K562 (cell line): ENCODE data around the gene IRS1. TPM values are rescaled to one million over a fixed set of nuclear protein-coding genes. Genes with fewer than 3 reads are reported as not detected.

ENCODE experiments used
- FOSL1 ChIP-seq: fragments of 200-800 bp; sonication (Bioruptor generic); conservative IDR thresholded peaks from 2 replicates; pipeline ENCODE4 v1.6.1; 2016; ENCODE audit warnings: missing genetic modification characterization, missing compliant biosample characterization
- KDM2B ChIP-seq: fragments of 250-450 bp; sonication (Bioruptor Pico); IDR thresholded peaks from 2 replicates; pipeline ENCODE4 v1.8.0; 2021; ENCODE audit warnings: mild to moderate bottlenecking, moderate library complexity
- MBD1 ChIP-seq: fragments of 250-450 bp; sonication (Bioruptor Pico); IDR thresholded peaks from 2 replicates; pipeline ENCODE4 v1.8.0; 2022; ENCODE audit warnings: inconsistent platforms
- NR2C1 ChIP-seq, 2 experiments: fragments of 450-650 bp; IDR thresholded peaks; 2 replicates each; pipeline ENCODE4 v1.6.1; 2017; ENCODE audit warnings: mild to moderate bottlenecking in 2 of 2, antibody characterized with exemption in 1 of 2, inconsistent platforms in 1 of 2, missing compliant biosample characterization in 1 of 2, missing genetic modification characterization in 1 of 2
- PCBP1 ChIP-seq: fragments of 200-400 bp; formaldehyde crosslinking; IDR thresholded peaks from 2 replicates; pipeline ENCODE4 v1.6.1; 2018; ENCODE audit warnings: mild to moderate bottlenecking, low read depth, low read length; ENCODE audit not compliant: poor library complexity, severe bottlenecking
- PRPF4 ChIP-seq: fragments of 200-400 bp; formaldehyde crosslinking; IDR thresholded peaks from one replicate; pipeline ENCODE4 v1.6.1; 2017; ENCODE audit warnings: low read length, low read depth, mild to moderate bottlenecking; ENCODE audit not compliant: insufficient read depth, poor library complexity, severe bottlenecking
- RBM25 ChIP-seq: fragments of 200-400 bp; formaldehyde crosslinking; IDR thresholded peaks from 2 replicates; pipeline ENCODE4 v1.6.1; 2018; ENCODE audit warnings: low read length, low read depth, moderate library complexity; ENCODE audit not compliant: severe bottlenecking
- TAF1 ChIP-seq: IDR thresholded peaks from 2 replicates; pipeline ENCODE4 v1.6.1; 2011; ENCODE audit warnings: mild to moderate bottlenecking, low read length, moderate library complexity; ENCODE audit not compliant: insufficient read depth, control insufficient read depth, severe bottlenecking; ENCODE audit errors: extremely low read depth
- TBL1XR1 ChIP-seq, 2 experiments: IDR thresholded peaks; 2 replicates each; pipeline ENCODE4 v1.6.1; 2012; ENCODE audit warnings: improper control_type of control experiment in 2 of 2, low read length in 2 of 2, mild to moderate bottlenecking in 1 of 2
- USF1 ChIP-seq: sonication (generic); formaldehyde crosslinking; IDR thresholded peaks from 2 replicates; pipeline ENCODE4 v1.9.0; 2022; ENCODE audit warnings: mild to moderate bottlenecking, missing genetic modification reagents
- ZNF143 ChIP-seq: sonication (generic); formaldehyde crosslinking; IDR thresholded peaks from 2 replicates; pipeline ENCODE4 v1.9.0; 2022; ENCODE audit warnings: mild to moderate bottlenecking, missing genetic modification reagents
- polyA plus RNA-seq, 8 experiments: library from polyadenylated mRNA; depleted of rRNA in 4 of 8; stranded (reverse) in 5 of 8; unstranded in 3 of 8; fragments of >200 nt; fragmentation: Nextera tagmentation in 2 of 8; fragmentation: Illumina TruSeq in 1 of 8; extraction: Ambion mirVana in 2 of 8; extraction: Trizol in 1 of 8; gene quantifications; 2 replicates each; pipeline versions ENCODE4 v1.2.1 to v1.2.3, GENCODE V29; 2011 to 2014; ENCODE audit warnings: inconsistent platforms in 1 of 8, missing spikeins in 1 of 8
- total RNA-seq, 7 experiments: library from RNA; depleted of rRNA in 6 of 7; stranded (reverse); fragments of >200 nt in 6 of 7; fragmentation: Illumina TruSeq in 2 of 7; extraction: Trizol in 2 of 7; gene quantifications; 2 replicates each; pipeline versions ENCODE4 v1.2.1 to v1.2.3, GENCODE V29; 2011 to 2021; ENCODE audit warnings: low replicate concordance in 1 of 7
- TF ChIP-seq, protein P1 (sequence below), 2 experiments: fragments of 450-650 bp; IDR thresholded peaks; 2 replicates each; pipeline ENCODE4 v1.6.1; 2016; ENCODE audit warnings: mild to moderate bottlenecking in 2 of 2, borderline replicate concordance in 1 of 2, low read depth in 1 of 2, moderate library complexity in 1 of 2
- TF ChIP-seq, protein P2 (sequence below): sonication (generic); formaldehyde crosslinking; IDR thresholded peaks from 2 replicates; pipeline ENCODE4 v1.8.0; 2022; ENCODE audit warnings: missing genetic modification reagents, mild to moderate bottlenecking, moderate library complexity, borderline replicate concordance

Gene IRS1
- total and polyA plus RNA-seq, 9 of the 15 experiments (the other 6 are each of a cell fraction or from before 2014, with no cell fraction given): under 0.01 to 0.31 (median 0.08) TPM; not detected in 1

GRCh38 chr2:226835796-226836547 is 36.4 kb upstream of the IRS1 start, which contains the start of gene RHBDD1 (continued):
- TF ChIP-seq, protein P1, sequence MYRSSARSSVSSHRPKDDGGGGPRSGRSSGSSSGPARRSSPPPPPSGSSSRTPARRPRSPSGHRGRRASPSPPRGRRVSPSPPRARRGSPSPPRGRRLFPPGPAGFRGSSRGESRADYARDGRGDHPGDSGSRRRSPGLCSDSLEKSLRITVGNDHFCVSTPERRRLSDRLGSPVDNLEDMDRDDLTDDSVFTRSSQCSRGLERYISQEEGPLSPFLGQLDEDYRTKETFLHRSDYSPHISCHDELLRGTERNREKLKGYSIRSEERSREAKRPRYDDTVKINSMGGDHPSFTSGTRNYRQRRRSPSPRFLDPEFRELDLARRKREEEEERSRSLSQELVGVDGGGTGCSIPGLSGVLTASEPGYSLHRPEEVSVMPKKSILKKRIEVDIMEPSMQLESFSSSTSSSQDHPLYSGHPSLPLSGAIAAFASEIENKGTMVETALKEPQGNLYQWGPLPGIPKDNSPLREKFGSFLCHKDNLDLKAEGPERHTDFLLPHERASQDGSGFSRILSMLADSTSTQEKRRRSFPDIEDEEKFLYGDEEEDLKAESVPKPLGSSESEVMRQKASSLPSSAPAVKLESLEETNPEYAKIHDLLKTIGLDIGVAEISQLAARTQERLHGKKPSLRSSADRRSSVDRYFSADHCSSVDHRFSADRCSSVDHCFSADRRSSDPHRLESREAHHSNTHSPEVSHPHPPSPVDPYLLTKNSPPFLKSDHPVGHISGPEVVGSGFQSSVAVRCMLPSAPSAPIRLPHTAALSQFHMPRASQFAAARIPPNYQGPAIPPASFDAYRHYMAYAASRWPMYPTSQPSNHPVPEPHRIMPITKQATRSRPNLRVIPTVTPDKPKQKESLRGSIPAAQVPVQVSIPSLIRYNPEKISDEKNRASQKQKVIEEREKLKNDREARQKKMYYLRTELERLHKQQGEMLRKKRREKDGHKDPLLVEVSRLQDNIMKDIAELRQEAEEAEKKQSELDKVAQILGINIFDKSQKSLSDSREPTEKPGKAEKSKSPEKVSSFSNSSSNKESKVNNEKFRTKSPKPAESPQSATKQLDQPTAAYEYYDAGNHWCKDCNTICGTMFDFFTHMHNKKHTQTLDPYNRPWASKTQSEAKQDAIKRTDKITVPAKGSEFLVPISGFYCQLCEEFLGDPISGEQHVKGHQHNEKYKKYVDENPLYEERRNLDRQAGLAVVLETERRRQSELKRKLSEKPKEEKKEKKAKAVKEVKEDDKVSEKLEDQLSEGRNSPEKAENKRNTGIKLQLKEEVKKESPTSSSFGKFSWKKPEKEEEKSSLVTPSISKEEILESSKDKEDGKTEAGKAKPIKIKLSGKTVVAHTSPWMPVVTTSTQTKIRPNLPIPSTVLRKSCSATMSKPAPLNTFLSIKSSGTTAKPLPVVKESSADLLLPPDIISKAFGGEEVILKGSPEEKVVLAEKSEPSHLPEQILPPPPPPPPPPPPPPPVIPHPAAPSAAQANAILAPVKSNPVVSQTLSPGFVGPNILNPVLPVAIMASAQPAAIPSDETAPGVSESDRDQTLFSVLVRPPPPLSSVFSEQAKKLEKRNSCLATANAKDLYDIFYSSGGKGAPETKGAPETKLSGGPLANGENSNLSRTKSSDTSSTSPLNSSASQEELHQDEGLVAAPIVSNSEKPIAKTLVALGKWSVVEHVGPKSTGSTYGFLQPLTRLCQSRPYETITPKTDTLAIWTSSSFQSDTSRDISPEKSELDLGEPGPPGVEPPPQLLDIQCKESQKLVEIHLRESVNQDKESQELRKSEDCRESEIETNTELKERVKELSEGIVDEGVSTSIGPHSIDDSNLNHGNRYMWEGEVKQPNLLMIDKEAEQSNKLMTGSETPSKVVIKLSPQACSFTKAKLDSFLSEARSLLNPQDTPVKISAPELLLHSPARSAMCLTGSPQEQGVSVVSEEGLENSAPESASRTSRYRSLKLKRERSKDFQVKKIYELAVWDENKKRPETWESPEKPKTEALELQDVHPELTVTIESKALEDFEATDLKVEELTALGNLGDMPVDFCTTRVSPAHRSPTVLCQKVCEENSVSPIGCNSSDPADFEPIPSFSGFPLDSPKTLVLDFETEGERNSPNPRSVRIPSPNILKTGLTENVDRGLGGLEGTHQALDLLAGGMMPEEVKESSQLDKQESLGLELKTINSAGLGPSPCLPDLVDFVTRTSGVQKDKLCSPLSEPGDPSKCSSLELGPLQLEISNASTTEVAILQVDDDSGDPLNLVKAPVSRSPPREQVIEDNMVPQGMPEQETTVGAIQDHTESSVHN (IDR thresholded peaks at IDR 0.05; ENCODE audit: borderline replicate concordance in 1 of 2, low read depth in 1 of 2): 0 out of 4 replicates have a peak, but pooled peaks of 1 of the 2 experiments have one; percentile 42
- TF ChIP-seq PCBP1 (peak; percentile 34), RBM25 (no peak), TBL1XR1 (IDR thresholded peaks at IDR 0.05; ENCODE audit: low read length in 2 of 2) (no peak), ZNF143 (CRISPR knock-in tag) (no peak), PRPF4 (peak; percentile 41), KDM2B (CRISPR knock-in tag) (no peak), NR2C1 (IDR thresholded peaks at IDR 0.05) (no peak), NR2C1 (tag; IDR thresholded peaks at IDR 0.05) (no peak), TAF1 (peak; percentile 64), MBD1 (CRISPR knock-in tag) (no peak), USF1 (peak; percentile 63), FOSL1 (tag) (0 out of 2 replicates have a peak, but pooled peaks have one; percentile 17)
- TF ChIP-seq, protein P2, sequence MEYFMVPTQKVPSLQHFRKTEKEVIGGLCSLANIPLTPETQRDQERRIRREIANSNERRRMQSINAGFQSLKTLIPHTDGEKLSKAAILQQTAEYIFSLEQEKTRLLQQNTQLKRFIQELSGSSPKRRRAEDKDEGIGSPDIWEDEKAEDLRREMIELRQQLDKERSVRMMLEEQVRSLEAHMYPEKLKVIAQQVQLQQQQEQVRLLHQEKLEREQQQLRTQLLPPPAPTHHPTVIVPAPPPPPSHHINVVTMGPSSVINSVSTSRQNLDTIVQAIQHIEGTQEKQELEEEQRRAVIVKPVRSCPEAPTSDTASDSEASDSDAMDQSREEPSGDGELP (CRISPR knock-in tag): peak; percentile 69
